ENCODE data around the gene POLN.

The POLN gene

GRCh38 chr4:2250357-2251072 is 8.6 kb upstream of the POLN start:
- no peak for DNase-seq (ENCODE audit: low read depth in 2 of 2)
- TF ChIP-seq, protein P1, sequence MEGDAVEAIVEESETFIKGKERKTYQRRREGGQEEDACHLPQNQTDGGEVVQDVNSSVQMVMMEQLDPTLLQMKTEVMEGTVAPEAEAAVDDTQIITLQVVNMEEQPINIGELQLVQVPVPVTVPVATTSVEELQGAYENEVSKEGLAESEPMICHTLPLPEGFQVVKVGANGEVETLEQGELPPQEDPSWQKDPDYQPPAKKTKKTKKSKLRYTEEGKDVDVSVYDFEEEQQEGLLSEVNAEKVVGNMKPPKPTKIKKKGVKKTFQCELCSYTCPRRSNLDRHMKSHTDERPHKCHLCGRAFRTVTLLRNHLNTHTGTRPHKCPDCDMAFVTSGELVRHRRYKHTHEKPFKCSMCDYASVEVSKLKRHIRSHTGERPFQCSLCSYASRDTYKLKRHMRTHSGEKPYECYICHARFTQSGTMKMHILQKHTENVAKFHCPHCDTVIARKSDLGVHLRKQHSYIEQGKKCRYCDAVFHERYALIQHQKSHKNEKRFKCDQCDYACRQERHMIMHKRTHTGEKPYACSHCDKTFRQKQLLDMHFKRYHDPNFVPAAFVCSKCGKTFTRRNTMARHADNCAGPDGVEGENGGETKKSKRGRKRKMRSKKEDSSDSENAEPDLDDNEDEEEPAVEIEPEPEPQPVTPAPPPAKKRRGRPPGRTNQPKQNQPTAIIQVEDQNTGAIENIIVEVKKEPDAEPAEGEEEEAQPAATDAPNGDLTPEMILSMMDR (IDR thresholded peaks at IDR 0.05; ENCODE audit: low read depth, low read length): no peak
- no peak overlapping the region for H3K4me3 ChIP-seq (replicated peaks in 1 of 2; ENCODE audit: low read depth in 2 of 2, low read length in 2 of 2)

DNA sequence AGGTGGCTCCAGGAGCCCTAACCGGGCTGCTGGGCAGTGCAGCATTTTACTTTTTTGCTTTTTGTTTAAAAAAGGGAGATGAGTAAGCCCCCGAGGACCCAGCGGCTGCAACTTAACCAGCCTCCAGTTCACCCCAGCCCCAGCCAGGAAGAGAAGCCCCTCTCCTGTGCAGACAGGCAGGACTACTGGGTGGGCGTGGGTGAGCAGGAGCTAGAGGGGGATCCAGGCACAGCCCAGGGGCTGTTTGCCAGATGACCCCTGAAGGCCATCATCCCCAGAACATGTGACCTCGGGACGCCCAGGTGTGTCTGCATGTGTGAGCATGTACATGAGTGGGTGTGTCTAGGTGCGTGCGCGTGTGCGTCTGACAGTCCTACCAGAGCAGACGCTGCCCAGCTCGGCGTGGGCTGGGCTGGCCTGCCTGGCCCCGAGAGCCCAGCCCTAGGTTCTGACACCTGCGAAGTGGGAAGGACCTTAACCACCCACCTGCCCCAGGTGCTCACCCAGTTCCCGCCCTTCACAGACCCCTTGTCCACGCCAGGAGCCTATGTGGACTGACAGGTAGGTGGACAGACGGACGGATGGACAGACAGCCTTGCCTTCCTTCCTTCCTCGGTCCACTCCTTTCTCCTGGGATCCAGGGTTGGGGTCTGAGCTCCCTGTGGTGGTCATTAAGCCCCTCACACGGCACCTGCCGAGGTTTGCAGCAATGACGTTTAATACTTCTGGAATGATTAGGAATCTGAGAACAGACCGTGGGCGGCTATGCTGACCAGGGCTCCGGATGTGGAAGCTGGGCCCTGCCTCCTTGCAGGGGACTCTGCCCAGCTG is 7.8 kb upstream of the POLN start:
- no peak for DNase-seq (ENCODE audit: low read depth in 2 of 2)
- H3K4me3 ChIP-seq (replicated peaks in 1 of 2; ENCODE audit: low read depth in 2 of 2, low read length in 2 of 2): no peak overlapping the region
- TF ChIP-seq, protein P1 (IDR thresholded peaks at IDR 0.05; ENCODE audit: low read depth, low read length): no peak

GRCh38 chr4:2248821-2249261 is 6.9 kb upstream of the POLN start:
- H3K4me3 ChIP-seq (replicated peaks in 1 of 2; ENCODE audit: low read depth in 2 of 2, low read length in 2 of 2): no peak overlapping the region
- TF ChIP-seq, protein P1 (IDR thresholded peaks at IDR 0.05; ENCODE audit: low read depth, low read length): no peak
- DNase-seq (ENCODE audit: low read depth in 2 of 2): no peak

DNA sequence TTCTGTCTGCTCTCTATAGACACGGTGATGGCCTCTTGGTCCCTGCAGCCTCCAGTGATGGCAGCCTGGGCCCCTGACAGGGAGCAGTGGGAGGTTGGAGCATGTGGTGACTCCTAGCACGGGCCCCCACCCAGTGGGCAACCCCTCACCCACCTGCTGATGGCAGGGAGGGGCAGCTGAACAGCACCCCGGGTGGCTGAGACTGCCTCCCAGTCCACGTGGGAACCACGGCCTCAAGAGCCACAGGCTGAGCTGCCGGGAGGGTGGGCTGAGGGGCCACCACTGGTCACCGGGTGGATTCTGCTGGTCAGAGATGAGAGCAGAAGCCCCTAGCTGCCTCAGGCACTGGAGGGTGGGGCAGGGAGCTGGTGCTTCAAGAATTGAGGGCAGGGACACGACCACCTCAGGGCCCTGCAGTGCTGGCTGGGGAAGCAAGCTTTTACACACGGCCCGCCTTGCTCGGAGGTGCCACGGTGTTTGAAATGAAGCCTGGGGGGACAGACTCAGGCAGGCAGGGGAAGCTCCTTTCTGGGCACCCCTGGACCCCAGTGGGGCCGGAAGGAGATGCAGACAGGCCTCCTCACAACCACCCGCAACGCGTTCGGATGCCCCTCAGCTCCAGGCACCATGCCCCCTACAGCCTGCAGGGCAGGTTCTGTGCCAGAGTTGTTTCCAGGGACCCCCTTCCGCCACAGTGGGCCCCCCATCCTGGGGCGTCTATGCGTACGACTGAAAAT is 6.3 kb upstream of the POLN start:
- H3K4me3 ChIP-seq (replicated peaks in 1 of 2; ENCODE audit: low read depth in 2 of 2, low read length in 2 of 2): no peak overlapping the region
- TF ChIP-seq, protein P1 (IDR thresholded peaks at IDR 0.05; ENCODE audit: low read depth, low read length): no peak
- no peak for DNase-seq (ENCODE audit: low read depth in 2 of 2)

- no peak for DNase-seq (ENCODE audit: low read depth in 2 of 2)
- H3K4me3 ChIP-seq (replicated peaks in 1 of 2; ENCODE audit: low read depth in 2 of 2, low read length in 2 of 2): no peak overlapping the region
- TF ChIP-seq, protein P1 (IDR thresholded peaks at IDR 0.05; ENCODE audit: low read depth, low read length): no peak
Measured at GRCh38 chr4:2247128-2248043, 5.5 kb upstream of the POLN start.

Measured in cardiac fibroblast (primary cell).